ENCODE measurements around the gene TSPAN4.

The TSPAN4 gene

DNA sequence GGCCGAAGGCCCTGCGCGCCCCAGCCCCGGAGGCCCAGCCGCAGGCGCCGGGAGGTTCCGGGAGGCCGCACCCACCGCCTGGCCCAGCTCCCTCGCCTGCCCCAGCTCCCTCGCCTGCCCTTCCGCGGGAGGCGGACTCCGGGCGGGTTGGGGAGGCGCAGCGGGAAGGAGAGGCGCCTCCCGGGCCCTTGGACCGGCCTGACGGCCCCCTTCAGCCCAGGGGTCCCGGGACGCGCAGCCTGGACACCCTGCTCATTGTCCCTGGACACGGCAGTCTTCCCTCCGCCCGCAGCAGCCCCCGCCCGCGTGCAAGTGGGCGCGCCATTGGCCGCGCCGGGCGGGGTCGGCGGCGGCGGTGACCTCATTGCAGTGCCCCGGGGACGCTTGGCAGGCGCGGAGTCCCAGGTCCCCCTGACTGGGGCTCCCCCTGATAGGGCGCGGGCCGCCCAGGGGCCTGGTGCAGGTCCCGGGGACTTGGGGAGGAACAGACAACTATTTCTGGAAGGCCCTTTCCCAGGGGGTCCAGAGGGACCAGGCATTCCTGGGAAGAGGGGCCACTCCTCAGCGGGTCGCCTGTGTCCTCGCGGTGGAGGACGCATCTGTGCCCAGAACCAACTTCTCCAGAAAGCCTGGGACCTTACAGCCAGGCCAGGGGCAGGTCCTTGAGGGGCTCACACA lies 9.4 kb upstream of the TSPAN4 start:
- in situ Hi-C loops (cut with MboI; ENCODE audit: low sequenced_read_pairs) = no loop called here

GRCh38 chr11:833849-834311 lies 8.8 kb upstream of the TSPAN4 start:
- in situ Hi-C loops (cut with MboI; ENCODE audit: low sequenced_read_pairs) = no loop called here

- in situ Hi-C loops (cut with MboI; ENCODE audit: low sequenced_read_pairs) = no loop called here
These were observed 8.0 kb upstream of the TSPAN4 start for GRCh38 chr11:834371-835316.

DNA sequence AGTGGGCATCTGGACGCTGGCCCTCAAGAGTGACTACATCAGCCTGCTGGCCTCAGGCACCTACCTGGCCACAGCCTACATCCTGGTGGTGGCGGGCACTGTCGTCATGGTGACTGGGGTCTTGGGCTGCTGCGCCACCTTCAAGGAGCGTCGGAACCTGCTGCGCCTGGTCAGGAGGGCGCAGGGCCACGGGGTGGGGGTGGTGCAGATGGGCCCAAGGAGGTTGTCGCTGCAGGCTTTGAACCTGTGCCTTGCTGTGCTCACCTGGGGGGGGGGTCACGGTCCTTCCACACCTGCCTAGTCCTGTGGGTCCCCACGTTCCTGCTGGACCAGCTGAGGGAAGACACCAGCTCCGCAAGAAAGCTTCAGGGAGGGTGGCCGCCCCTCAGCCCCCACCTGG lies 6.4 kb upstream of the TSPAN4 start:
- in situ Hi-C loops (cut with MboI; ENCODE audit: low sequenced_read_pairs) = no loop called here

- in situ Hi-C loops (cut with MboI; ENCODE audit: low sequenced_read_pairs) = no loop called here
These were observed 6.0 kb upstream of the TSPAN4 start for GRCh38 chr11:836700-837099.

DNA sequence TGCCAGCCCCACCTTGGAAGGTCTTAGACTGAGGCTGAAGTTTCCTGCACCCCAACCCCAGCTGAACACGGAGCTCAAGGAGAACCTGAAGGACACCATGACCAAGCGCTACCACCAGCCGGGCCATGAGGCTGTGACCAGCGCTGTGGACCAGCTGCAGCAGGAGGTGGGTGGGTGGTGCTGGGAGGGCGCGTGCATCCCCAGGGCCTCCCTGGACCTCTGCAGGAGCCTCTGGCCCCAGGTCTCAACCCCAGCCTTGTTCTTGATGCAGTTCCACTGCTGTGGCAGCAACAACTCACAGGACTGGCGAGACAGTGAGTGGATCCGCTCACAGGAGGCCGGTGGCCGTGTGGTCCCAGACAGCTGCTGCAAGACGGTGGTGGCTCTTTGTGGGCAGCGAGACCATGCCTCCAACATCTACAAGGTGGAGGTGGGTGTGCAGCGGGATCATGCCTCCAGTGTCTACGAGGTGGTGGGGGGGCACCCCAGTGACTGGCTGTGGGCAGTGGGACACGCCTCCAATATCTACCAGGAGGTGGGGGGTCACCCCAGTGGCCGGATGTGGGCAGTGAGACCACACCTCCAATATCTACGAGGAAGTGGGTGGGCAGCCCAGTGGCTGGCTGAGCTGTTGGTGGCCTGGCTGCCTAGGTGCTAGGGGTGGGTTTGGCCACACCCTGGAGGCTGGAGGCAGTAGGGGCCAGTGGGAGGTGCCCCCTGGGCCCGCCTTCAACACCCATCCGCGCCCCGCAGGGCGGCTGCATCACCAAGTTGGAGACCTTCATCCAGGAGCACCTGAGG lies 5.3 kb upstream of the TSPAN4 start:
- in situ Hi-C loops (cut with MboI; ENCODE audit: low sequenced_read_pairs) = no loop called here

GRCh38 chr11:837990-838307 lies 4.7 kb upstream of the TSPAN4 start:
- in situ Hi-C loops (cut with MboI; ENCODE audit: low sequenced_read_pairs) = no loop called here

DNA sequence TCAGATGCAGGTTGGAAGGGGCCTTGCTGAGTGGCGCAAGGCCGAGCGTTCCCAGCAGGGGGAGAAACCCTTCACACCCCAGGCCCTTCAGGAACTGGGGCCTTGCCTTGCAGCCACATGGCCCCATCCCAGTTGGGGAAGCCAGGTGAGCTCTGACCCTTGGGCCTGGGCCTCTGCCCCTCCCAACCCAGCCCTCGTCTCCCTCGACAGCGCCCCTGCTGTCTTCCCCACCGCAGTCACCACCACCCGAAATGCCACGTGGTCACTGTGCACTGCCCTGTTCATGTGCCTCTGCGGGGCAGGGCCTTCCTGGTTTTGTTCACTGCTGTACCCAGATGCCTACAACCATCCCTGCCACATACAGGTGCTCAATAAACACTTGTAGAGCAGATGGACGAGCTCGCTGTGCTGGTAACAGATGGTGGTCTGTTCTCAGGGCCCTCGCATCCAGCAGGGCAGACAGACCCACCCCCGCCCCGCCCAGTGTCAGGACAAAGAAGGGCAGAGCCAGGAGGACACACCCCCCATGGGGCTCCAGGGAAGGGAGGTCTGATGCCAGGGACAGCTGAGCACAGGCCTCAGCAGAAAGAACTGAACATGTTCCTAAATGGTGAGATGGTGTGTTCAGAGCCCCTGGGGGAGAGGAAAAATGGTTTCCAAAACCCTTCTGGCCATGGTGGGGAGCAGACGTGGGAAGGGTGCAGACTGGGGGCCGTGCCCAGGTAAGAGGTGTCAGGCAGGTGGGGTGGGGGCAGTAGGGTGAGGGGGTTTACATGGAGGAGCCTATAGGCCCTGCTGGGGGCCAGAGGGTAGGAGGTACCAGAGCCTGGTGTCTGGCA lies 4.0 kb upstream of the TSPAN4 start:
- in situ Hi-C loops (cut with MboI; ENCODE audit: low sequenced_read_pairs) = no loop called here

- in situ Hi-C loops (cut with MboI; ENCODE audit: low sequenced_read_pairs) = no loop called here
These were observed 3.4 kb upstream of the TSPAN4 start for GRCh38 chr11:839280-839623.

- in situ Hi-C loops (cut with MboI; ENCODE audit: low sequenced_read_pairs) = no loop called here
These were observed 2.6 kb upstream of the TSPAN4 start for GRCh38 chr11:839875-840617.

DNA sequence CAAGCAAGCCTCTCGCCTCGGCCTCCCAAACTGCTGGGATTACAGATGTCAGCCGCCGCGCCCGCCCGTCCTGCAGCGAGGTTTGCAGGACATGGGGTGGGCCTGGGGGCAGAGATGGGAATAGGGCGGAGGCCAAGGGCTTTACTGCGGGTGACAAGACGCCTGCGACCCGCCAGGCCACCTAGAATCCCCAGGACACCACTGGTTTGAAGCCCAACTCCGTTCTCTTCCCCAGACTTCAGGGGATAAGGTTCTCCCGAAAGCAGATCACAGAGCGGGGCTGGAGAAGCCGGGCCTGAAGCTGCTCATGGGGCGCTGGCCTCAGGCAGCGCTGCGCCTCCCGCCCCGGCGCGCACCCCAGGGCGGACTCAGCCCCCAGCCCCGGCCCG lies 677 bp upstream of the TSPAN4 start:
- in situ Hi-C loops (cut with MboI; ENCODE audit: low sequenced_read_pairs) = no loop called here

DNA sequence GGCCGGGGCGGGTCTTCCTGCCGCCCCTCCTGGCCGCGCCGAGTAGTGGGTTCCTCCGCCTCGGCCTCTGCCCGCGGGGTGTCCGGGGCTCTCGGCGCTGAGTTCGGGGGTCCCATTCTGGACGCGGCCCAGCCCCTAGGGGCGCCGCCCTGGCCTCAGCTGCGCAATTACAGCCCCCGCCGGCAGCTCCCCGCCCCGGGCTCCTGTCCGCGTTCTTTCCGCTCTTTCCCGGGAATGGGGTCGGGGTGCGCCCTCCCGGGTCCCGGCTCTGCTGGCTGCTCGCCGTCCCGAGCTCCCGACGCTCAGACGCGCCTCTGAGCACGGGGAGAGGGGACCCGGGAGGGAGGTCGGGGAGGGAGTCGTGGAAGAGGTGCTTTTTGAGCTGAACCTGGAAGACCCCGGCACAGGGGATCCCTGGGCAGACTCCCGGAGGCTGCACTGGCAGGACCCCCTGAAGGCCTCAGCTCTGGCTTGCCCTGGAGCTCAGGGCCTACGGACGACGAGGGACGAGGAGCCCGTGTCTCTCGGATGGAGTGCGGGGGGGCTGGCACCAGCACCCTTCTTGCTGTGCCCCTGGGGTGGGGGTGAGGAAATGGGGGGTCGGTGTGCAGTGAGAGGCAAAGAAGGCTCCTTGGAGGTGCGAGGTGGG lies 558 bp downstream of the TSPAN4 start:
- in situ Hi-C loops (cut with MboI; ENCODE audit: low sequenced_read_pairs) = no loop called here

- in situ Hi-C loops (cut with MboI; ENCODE audit: low sequenced_read_pairs) = no loop called here
These were observed 1.4 kb downstream of the TSPAN4 start for GRCh38 chr11:843818-844692.

- in situ Hi-C loops (cut with MboI; ENCODE audit: low sequenced_read_pairs) = no loop called here
These were observed 2.3 kb downstream of the TSPAN4 start for GRCh38 chr11:844693-845644.

GRCh38 chr11:845872-846495 lies 3.3 kb downstream of the TSPAN4 start:
- in situ Hi-C loops (cut with MboI; ENCODE audit: low sequenced_read_pairs) = no loop called here

DNA sequence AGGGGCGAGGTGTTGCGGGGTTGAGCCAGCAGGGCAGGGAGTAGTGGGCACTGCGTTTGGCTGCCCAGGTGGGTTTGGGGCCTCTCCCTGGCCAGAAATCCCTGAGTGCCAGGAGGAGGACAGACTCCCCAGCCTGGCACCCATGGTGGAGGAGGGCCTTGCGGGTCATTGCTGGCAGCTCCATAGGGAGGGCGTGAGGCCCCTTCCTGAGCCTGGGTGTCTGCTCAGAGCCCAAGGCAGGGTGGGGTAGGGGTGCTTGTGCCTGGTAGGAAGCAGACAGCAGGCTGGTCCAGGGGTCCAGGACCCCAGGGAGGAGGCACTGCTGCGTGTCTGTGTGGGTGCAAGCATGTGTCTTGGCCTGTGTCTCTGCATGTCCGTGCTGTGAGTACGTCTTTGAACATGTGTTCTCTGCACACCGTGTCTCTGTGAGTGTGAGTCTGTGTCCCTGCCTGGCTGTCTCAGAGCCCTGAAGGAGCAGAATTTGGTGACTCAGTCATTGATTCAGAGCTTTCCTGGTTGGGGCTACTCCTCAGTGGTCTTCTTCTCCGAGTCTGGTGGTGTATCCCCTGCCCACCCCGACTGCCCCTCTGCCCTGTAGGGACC lies 3.9 kb downstream of the TSPAN4 start:
- in situ Hi-C loops (cut with MboI; ENCODE audit: low sequenced_read_pairs) = no loop called here

GRCh38 chr11:847876-848275 lies 5.2 kb downstream of the TSPAN4 start:
- in situ Hi-C loops (cut with MboI; ENCODE audit: low sequenced_read_pairs) = no loop called here
